Right lobe of liver (tissue), 4 donors: ENCODE results near the gene PTPRU.

Experiments
- CTCF ChIP-seq, 4 donors: fragments of 200-600 bp in 3 of 4; fragments of 450-650 bp in 1 of 4; IDR thresholded peaks; one replicate each; pipeline versions ENCODE4 v1.5.1 to v1.8.0; 2016 to 2022; ENCODE audit warnings: antibody characterized with exemption in 4 of 4, mild to moderate bottlenecking in 2 of 4
- POLR2A ChIP-seq: fragments of 450-650 bp; IDR thresholded peaks from one replicate; pipeline ENCODE4 v1.6.1; 2017; ENCODE audit warnings: antibody characterized with exemption, mild to moderate bottlenecking
- donor health status: DM: no; HTN: no; CAD: no.
- donor health status: DM: no; HTN: no; CAD: no.
- donor health status: DM: no; HTN: yes; CAD: no.

- TF ChIP-seq POLR2A = no peak
- no peak for TF ChIP-seq CTCF (IDR thresholded peaks at IDR 0.05)
These were observed 67.8 kb downstream of the PTPRU start for GRCh38 chr1:29304025-29304684.
